Inflammatory macrophage (primary cell): Measurements from ENCODE around the gene SPATA20.

Experiments used
- DNase-seq, 2 donors: peaks; one replicate each; pipeline ENCODE4 v3.0.0-alpha.2; 2020 to 2022
- total RNA-seq, 18 experiments: gene quantifications; one replicate each; lab custom pipeline; 2026; ENCODE audit warnings: mixed read lengths in 6 of 18, inconsistent platforms in 2 of 18; lab: John Stamatoyannopoulos, UW

SPATA20 gene
- total RNA-seq: 19.2 to 135 (median 66.9) reads per million in 18 experiments

DNA sequence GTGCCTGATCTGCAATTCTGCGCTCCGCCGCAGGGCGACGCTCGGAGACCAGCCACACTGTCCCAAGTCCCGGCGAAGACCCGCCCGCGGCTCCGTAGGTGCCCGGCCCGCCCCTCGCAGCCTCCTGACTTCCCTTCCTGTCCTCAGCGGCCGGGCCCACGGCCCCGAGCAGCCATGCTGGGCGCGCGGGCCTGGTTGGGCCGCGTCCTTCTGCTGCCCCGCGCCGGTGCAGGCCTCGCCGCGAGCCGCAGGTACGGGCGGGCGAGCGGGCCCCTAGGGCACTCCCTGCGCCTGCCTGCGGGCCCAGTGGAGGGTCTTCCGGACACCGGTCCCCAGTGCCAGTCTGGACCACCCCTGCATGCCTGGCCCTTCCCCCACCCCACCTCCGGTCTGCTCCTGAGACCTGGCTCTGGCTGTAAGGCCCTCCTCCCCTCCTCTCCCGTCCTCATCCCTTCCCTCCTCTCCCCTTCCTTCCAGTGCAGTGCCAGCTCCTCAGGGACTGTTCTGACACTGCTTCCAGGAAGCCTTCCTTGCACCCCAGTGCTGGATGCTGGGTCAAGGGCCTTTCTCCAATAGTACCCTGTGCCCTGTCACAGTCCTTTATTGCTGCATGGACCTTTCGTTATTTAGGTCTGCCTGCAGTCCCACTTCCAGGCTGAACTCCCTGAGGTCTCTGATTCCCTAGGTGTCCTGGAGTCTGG is at the start of gene SPATA20:
Gene SPATA20 (plus strand): TSS at position 140 of the 701 bp plus-strand sequence. CDS start 35 bp downstream, at position 175.
- DNase-seq: peak; percentile 94 to 95

DNA sequence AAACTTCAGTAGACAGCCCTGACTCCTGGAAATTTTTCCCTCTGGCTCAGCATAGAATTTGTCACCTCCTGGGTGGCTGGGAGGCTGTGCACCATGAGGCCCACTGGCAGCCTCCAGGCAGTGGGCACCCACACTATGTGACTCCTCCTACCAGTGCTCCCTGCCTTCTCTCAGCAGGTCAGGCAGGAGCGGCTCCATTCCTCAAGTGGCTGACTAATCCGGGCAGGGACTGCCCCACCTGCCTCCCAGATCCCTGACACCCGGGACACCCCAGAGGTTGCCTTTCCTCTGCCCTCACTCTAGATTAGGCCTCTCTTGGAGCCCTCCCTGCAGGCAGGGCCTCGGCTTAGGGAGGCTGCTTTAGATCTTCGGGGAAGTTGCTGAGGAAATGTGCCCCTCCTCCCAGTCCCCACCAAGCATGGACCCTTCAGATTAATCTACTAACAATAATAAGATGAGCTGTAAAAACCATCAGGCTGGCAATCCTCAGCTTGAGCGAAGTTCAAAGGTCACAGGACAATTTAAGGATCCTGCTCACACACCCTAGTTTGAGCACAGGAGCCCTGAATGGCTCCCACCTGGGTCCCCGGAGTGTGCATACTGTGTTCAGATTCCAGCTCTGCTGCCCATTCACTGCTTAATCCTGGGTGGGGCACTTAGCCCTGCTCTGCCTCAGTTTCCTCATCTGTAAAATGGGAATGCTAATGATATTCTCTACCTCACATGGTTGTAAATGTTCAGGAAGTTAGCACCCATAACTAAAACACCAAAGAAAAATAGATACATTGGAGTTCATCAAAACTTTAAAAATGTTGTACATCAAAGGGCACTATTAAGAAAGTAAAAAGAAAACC is 48.7 kb upstream of the SPATA20 start:
- DNase-seq: no peak

DNA sequence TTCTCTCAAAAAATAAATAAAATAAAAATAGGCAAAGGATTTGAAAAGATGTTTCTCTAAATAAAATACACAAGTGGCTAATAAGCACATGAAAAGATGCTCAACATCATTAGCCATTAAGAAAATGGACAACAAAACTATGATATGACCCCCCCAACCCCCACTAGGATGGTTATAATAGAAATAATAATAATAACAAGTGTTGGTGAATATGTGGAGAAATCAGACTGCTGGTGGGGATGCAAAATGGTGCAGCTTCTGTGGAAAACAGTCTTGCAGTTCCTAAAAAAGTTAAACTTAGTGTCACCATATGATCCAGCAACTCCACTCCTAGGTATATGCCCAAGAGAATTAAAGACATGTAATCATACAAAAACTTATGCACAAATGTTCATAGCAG is 47.7 kb upstream of the SPATA20 start:
- no peak for DNase-seq

DNA sequence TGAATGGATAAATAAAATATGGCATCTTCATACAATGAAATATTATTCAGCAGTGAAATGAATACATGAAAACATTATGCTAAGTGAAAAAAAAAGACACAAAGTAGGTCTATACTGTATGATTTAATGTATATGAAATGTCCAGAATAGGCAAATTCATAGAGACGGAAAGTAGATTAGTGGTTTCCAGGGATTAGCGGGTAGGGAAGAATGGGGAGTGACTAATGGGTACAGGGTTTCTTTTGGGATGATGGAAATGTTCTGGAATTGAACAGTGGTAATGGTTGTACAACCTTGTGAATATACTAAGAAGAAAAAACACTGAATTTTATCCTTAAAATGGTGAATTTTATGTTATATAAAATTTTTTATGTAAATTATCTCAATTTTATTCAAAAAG is 47.3 kb upstream of the SPATA20 start:
- DNase-seq: no peak

DNA sequence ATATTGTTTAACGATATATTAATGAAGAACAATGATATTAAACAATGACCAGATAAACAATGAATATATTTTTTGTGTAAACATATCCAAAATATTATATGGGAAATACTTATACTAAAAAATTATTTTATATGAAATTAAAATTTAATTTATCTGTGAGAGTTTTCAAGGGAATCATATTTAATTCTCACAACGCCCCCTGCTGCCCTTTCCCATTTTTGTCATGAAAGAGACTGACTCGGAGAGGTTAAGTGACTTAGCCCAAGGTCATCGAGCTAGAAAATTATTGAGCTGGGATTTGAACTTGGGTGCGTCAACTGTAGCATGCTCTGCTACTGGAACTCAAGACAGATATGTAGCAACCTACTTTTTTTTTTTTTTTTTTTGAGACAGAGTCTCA is 45.9 kb upstream of the SPATA20 start:
- peak; percentile 31 to 45 for DNase-seq

DNA sequence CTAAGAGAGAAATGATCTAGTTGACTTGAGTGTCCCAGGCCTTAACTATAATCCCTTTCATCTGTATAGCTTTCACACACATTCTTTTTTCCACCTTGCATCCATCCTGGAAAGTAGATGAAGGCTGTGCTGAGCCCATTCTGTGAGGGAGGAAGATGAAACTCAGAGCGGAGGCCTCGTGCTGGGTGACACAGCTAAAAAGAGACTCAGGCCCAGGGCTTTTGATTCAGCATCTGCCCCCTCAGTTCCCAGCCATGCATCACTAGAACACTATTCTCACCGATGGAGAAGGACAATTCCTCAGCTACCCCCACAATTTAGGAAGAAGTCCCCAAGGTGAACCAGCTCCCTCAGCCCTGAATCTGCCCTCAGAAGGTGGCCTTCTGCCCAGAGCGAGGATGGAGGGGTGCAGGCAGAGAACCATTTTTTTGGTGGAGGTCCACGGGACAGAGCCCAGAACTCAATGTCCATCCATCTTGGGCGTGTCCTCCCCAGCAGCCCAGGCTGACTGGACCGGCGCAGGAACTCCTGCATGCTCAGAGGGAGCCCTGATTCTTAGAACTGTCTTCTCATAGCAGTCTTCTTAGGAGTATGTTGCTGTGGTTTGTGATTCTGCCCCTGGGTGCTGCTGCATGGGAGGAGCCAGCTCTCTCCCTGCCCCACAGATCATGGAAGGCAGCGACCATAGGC is 44.5 kb upstream of the SPATA20 start:
- no peak for DNase-seq

DNA sequence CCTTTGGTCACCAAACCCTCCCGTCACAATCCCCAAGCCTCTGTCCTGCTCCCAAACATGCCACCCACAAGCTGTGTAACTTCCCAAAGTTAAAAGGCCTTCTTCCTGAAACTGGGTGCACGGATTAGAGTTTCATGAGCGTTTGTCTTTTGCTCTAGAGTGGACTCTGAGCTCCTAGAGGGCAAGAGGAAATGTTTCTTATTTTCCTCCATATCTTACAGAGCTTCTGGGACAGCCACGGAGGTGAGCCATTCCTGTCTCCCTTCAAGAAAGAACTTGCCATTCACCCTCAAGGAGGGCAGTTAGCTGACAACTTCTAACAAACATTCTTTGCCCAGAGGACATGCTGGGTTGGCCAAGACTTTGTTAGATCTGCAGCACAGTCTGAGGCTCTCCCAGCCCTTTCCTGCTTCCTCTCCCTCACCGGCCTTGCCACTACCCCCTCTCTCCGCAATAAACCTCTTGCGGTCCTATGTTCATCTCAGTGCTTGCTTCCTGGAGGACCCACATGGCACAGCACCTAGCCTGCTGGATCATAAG is 41.3 kb upstream of the SPATA20 start:
- DNase-seq: peak; percentile 12 to 49

DNA sequence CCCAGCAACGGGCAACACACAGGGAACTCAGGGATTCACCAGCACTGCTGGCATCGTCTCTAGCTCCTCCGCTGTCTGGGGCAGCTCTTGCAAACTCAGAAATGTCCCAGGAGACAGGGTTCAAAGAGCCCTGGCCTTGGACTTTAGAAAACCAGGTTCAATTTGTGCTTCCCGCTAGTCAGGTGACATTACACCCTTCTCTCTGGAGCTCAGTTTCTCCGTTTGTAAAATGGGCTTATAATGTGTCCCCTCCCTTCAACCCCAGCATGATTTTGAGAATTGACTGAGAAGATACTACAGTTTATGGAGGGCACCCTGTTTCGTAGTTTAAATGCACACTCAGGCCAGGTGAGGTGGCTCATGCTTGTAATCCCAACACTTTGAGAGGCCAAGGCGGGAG is 40.7 kb upstream of the SPATA20 start:
- no peak for DNase-seq

DNA sequence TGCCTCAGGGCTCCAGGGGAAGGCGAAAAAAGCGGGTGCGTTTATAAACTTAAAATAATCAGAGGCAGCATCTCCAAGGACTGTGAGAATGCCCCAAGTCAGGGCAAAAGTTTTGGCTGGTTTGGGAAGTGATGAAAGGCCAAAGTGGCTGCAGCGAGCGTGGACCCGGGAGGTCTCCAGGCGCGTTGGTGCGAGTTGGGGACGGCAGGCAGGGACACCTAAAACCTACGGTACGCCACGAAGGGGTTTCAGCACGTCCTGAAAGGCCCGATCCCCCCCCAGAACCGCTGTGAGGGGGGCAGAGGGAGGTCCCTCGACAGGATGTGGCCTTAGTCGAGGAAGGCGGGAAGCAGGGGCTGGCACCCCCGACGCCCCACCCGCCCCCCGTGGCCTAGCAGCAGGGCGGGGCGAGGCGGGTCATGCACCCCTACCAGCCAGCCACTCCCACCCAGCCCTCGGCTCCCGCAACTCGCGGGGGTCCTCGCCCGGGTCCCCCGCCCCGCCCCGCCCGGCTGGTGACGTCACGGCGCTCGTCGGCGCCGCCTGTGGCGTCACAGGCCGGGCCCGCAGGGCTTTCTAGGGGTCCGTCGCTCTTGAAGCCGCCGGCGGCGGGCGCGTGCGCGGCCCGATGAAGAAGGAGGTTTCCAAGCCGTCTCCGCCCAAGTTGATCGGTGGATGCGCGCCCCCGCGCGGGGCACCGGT is 39.0 kb upstream of the SPATA20 start, which contains the start of gene MYCBPAP:
Gene MYCBPAP (plus strand): TSS at position 569 of the 702 bp plus-strand sequence. CDS start 236 bp downstream, outside the sequence.
- DNase-seq: peak; percentile 64 to 69

DNA sequence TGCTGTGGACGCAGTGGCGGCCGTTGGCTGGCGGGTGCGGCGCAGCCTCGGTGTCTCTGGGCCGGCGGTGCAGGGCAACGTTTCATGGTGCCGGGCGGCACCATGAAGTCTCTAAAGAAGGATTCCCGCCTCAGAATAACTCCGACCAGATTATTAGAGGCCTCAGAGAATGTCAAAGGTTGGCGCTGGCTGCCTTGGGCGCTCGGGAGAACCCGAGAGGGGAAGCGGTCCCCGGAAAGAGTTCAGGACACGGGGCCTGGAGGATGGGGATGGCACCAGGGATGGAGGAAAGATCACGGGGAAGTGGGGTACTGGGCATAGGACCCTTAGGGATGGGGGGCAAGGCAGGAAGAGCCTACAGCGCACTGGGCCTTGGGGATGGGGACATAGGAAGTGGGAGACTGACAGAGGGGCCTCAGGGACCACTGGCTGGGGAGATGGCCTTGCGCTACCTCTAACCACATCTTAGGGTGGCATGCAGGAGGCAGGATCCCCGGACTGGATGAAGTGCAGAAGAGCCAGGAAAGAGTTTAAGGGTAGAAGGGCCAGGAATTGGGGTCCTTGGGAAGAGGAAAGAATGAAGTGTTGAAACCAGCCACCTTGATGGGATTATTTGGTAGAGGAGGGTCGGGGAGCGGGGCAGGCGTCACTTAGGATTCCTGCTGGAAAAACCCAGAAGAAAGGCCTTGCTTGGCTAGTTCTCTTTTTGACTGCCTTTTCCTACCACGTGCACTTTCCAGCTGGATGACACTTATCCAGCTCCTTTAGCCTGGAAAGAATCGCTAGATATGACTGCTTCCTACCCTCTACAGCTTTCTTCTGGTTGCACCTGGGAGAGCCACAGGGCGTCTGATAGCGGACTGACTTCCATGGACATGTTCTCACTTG is 38.2 kb upstream of the SPATA20 start:
- DNase-seq: no peak

DNA sequence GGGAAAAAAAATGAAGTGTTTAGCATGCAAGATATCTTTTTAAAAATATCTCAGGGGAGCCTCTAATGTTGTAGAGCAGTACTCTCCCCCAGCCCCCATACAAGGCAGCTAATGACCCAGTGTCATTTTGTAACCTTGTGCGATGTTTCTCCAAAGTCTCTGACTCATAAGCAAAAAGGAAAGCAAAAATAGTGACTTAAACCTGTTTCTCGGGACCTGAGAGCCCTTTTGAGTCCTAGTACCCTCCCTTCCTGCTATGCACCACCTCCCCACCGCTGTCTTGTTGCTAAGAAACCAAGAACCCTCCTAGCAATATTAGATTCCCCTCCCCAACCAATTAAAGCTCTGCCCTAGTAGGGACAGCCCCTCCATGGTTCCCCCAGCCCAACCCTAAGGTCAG is 35.9 kb upstream of the SPATA20 start:
- DNase-seq: no peak

DNA sequence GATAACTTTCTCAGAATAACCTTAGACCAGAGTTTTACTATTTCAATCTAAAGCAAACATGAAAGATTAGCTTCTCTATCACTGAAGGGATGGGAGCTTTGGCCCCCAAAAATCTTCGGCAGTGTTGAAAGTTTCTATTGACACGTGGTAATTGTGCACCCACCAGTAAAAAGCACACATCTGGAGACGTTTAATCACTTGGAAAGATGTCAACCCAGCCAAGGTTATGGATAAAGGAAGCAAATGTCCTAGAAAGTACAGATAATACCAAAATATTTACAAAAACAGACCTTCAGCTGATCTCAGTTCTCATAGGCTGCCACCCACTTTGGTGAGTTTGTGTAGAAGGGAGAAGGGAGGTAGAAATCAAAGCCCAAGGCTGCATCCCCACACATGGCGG is 33.5 kb upstream of the SPATA20 start:
- DNase-seq: no peak

DNA sequence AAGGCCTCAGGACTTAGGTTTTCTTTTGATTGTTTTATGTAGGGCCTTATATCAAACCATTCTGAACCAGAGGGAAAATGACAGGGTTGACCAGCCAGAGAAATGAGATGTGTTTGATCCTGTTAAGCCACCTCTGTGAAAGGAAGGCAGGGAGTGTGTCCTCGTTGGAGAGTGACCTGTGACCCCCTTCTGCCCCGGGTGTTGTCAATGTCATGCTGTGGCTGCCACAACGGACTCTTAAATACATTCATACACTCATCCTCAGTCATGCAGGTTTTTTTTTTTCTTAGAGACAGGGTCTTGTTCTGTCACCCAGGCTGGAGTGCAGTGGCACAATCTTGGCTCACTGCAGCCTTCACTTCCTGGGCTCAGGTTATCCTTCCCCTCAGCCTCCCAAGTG is 32.6 kb upstream of the SPATA20 start:
- DNase-seq: no peak

DNA sequence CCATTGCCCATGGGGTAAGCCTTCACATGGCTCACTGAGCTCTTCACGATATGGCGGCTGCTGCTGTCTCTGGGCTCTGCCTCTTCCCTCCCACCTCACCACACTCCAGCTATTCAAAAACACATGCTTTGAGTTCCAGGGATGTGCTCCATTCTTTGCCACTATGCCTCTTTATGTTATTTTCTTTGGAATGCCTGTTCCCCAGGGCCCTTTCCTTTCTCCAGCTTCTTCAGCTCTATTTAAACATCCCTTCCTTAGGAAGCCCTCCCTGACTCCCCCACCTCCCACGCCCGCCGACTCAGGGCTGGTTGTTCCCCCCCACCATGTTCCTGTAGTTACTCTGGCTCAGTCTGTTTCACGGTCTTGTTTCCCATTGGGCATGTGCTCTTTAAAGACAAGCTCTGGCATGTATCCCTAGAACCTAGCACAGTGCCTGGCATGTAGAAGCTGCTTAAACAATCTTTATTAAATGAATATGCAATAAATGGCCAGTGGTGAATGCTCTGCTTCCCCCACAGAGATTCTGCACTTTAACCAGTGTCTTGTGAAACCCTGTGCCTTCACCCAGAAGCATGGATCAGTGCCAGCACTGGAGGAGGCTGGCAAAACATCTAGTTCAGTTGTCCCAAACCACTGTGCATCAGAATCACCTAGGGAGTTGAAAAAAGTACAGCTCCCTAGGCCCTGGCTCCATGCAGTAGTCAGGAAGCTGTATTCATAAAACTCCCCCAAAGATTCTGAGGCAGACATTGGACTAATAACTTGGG is 31.9 kb upstream of the SPATA20 start:
- DNase-seq: peak; percentile 51 to 58

DNA sequence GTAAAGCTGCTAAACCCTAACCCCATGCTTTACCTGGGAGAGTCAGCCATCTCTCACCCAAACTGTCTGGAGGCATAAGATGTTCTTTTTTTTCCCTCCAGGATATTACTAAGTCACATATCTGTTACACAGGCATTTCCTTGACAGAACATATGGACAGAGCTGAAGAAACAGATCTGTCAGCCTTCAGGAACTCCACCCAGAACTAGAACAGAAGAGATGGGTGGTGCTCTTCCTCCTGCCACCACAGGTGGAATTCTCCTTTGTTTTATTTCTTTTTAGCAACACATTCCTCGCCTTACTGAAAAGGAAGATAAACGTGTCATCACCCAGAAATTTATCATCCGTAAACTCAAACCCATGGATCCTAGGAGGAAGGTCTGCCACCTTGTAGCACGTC is 30.0 kb upstream of the SPATA20 start:
- DNase-seq: no peak

DNA sequence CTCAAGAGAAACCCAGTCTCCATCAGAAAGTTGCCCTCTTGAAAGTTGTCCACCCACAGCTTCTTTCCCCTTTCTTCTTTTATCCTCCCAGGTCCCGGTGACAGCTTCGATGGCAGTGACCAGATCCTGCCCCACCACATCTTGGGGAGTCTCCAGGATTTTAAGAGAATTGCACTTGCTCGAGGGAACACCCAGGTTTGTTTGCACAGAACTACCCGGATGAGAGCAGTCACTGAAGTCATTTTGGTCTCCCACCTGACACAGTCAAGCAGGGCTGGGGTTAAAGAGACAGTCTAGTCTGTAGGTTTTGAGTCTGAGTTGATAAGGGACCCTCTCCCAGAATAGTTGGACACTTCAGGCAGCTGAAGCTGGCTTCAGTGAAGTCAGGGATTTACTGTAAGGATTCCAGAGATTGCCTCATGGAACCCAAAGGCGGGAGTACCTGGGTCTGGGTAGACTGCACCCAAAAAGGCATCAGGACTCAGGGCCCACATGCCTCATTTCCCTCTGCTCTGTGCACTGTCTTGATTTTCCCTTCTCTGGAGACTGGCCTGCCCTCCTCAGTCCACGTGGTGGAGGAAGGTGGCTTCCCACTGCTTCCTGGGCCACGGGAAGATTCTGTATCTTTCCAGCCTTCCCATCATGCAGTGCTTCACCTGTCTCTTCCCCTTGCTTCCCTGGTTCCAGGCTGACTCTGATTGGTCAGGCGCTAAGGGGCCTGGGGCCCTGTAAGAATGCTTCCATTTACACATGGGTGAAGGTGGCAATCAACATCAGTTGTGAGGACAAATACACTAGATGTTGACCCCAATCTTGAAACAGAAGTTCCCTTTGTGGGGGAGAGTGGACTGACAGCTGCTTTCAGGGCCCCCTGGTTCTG is 29.2 kb upstream of the SPATA20 start:
- no peak for DNase-seq

DNA sequence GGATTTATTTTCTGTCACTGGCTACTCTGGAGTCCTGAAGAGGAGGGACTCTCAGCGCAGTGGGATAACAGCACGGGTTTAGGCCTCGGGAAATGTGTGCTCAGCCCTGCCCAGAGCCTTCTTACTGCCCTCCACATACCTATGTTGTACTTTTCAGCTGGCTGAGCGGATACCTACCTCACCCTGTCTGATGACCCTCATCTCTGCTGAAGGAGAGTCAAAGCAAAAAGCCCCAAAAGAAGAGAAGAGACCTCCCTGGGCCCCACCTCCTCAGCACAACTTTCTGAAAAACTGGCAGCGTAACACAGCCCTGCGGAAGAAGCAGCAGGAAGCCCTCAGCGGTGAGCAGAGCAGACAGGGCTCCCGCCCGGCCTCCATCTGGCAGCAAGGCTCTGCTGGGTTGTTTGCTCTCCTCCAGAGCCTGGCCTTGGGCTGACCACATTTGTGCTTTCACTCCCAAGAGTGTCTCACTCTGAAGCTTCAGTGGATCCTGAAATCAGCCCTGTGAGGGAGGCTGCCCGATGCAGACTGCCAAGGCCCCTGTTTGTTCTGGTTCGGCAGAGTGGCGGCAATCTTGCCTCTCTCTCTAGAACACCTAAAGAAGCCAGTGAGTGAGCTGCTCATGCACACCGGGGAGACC is 28.5 kb upstream of the SPATA20 start:
- no peak for DNase-seq

DNA sequence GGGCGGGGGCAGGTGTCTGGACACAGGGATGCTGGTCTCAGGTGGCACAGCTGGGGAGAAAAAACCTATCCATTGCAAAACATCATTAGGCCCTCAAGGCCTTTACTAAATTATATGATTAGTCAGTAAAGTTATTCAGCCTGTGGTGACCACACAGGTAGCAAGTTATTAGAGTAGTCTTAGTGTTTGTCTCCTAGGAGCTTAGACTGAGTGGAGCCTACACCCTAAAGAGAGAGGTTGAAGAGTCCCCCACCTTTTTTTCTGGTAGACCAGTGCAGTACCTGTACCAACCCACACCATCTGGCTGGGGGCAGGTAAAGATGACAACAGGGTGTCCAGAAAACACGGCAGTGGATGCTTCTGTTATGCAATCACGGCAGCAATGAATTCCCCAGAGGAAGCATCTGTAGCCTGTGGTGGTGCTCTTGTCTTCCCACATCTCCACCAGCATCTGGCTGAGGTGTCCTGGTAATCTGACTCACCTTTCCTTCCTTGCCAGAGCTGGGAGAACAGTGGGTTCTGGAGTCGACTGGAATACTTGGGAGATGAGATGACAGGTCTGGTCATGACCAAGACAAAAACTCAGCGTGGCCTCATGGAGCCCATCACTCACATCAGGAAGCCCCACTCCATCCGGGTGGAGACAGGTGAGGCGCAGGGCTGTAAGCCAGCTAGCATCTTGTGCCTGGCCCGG is 27.7 kb upstream of the SPATA20 start:
- no peak for DNase-seq
